ENCODE data around the gene PPY. TPM values are rescaled to one million over a fixed set of nuclear protein-coding genes. Genes with fewer than 3 reads are reported as not detected.

Gene PPY
- total RNA-seq, 8 experiments from 2014 or later = 0.54 to 3.5 (median 1.7) TPM; not detected in 5

GRCh38 chr17:43917348-43918025, 24.8 kb downstream of the PPY start:
- H3K27ac ChIP-seq = no peak overlapping the region

GRCh38 chr17:43917016-43917347, 25.3 kb downstream of the PPY start:
- ATAC-seq (replicated peaks in 6 of 8) = no peak
- H3K4me3 ChIP-seq = no peak overlapping the region
- H3K27ac ChIP-seq = no peak overlapping the region
- in situ Hi-C loops (cut with MboI; ENCODE audit: low pct_unique_long_range_greater_than_20kb in 2 of 9, low sequenced_read_pairs in 9 of 9, unreplicated experiment in 9 of 9) = no loop called here
- H3K4me1 ChIP-seq (replicated peaks in 1 of 2) = no peaks in the 10 kb centered on the region
- 40 to 100% (median 83%) methylated on average over 1 to 5 of the region's 8 CpGs; no CpG with 5 or more reads in 4 of the 10 experiments for WGBS, 10 experiments

More at GRCh38 chr17:43917348-43918025, 24.8 kb downstream of the PPY start:
- 0 to 80% (median 40%) methylated on average over 1 to 10 of the region's 43 CpGs; no CpG with 5 or more reads in 5 of the 10 experiments for WGBS, 10 experiments
- Histone ChIP-seq H3K4me1 (replicated peaks in 1 of 2) (no peaks in the 10 kb centered on the region), H3K4me3 (no peak overlapping the region)
- in situ Hi-C loops (cut with MboI; ENCODE audit: low pct_unique_long_range_greater_than_20kb in 2 of 9, low sequenced_read_pairs in 9 of 9, unreplicated experiment in 9 of 9) = no loop called here
- ATAC-seq (replicated peaks in 6 of 8) = peak in 2 of 8 experiments; percentile 57 to 65

- H3K4me3 ChIP-seq = no peak overlapping the region
- in situ Hi-C loops (cut with MboI; ENCODE audit: low pct_unique_long_range_greater_than_20kb in 2 of 9, low sequenced_read_pairs in 9 of 9, unreplicated experiment in 9 of 9) = no loop called here
- WGBS, 10 experiments = 17 to 100% (median 87%) methylated on average over 1 to 4 of the region's 4 CpGs; no CpG with 5 or more reads in 1 of the 10 experiments
- ATAC-seq (replicated peaks in 6 of 8) = no peak
- H3K27ac ChIP-seq = no peak overlapping the region
- no peaks in the 10 kb centered on the region for H3K4me1 ChIP-seq (replicated peaks in 1 of 2)
Measured at GRCh38 chr17:43916385-43916784, 25.9 kb downstream of the PPY start.

- peak in 2 of 8 experiments; percentile 59 to 97 for ATAC-seq (replicated peaks in 6 of 8)
- in situ Hi-C loops (cut with MboI; ENCODE audit: low pct_unique_long_range_greater_than_20kb in 2 of 9, low sequenced_read_pairs in 9 of 9, unreplicated experiment in 9 of 9) = no loop called here
- WGBS, 10 experiments = 0 to 100% (median 77%) methylated on average over 1 to 3 of the region's 3 CpGs; no CpG with 5 or more reads in 2 of the 10 experiments
- H3K4me1 ChIP-seq (replicated peaks in 1 of 2) = no peaks in the 10 kb centered on the region
- no peak overlapping the region for H3K4me3 ChIP-seq
- no peak overlapping the region for H3K27ac ChIP-seq
Measured at GRCh38 chr17:43915559-43915958, 26.7 kb downstream of the PPY start.

GRCh38 chr17:43914451-43914850, 27.8 kb downstream of the PPY start:
- no peak for ATAC-seq (replicated peaks in 6 of 8)
- no peak overlapping the region for H3K27ac ChIP-seq
- 0 to 90% (median 71%) methylated on average over 1 to 2 of the region's 2 CpGs; no CpG with 5 or more reads in 3 of the 10 experiments for WGBS, 10 experiments
- in situ Hi-C loops (cut with MboI; ENCODE audit: low pct_unique_long_range_greater_than_20kb in 2 of 9, low sequenced_read_pairs in 9 of 9, unreplicated experiment in 9 of 9) = no loop called here
- H3K4me3 ChIP-seq = no peak overlapping the region
- no peaks in the 10 kb centered on the region for H3K4me1 ChIP-seq (replicated peaks in 1 of 2)

- ATAC-seq (replicated peaks in 6 of 8) = peak in 2 of 8 experiments; percentile 10 to 11
- H3K4me3 ChIP-seq = no peak overlapping the region
- 40% methylated on average over 1 of the region's 6 CpGs; no CpG with 5 or more reads in 9 of the 10 experiments for WGBS, 10 experiments
- H3K4me1 ChIP-seq (replicated peaks in 1 of 2) = peaks cover 0 to 4% of the 10 kb centered on the region in 2 donors
- H3K27ac ChIP-seq = no peak overlapping the region
- in situ Hi-C loops (cut with MboI; ENCODE audit: low pct_unique_long_range_greater_than_20kb in 2 of 9, low sequenced_read_pairs in 9 of 9, unreplicated experiment in 9 of 9) = no loop called here
Measured at GRCh38 chr17:43913584-43913983, 28.7 kb downstream of the PPY start.

GRCh38 chr17:43912635-43913304, 29.5 kb downstream of the PPY start:
- Histone ChIP-seq H3K4me1 (replicated peaks in 1 of 2) (peaks cover 3 to 5% of the 10 kb centered on the region in 2 donors), H3K4me3 (no peak overlapping the region), H3K27ac (no peak overlapping the region)
- WGBS, 10 experiments = 0 to 83% (median 40%) methylated on average over 1 to 4 of the region's 4 CpGs
- in situ Hi-C loops (cut with MboI; ENCODE audit: low pct_unique_long_range_greater_than_20kb in 2 of 9, low sequenced_read_pairs in 9 of 9, unreplicated experiment in 9 of 9) = no loop called here
- no peak for ATAC-seq (replicated peaks in 6 of 8)

- Histone ChIP-seq H3K27ac (no peak overlapping the region), H3K4me3 (no peak overlapping the region), H3K4me1 (replicated peaks in 1 of 2) (peaks cover 3 to 5% of the 10 kb centered on the region in 2 donors)
- no peak for ATAC-seq (replicated peaks in 6 of 8)
- in situ Hi-C loops (cut with MboI; ENCODE audit: low pct_unique_long_range_greater_than_20kb in 2 of 9, low sequenced_read_pairs in 9 of 9, unreplicated experiment in 9 of 9) = no loop called here
- 38 to 100% (median 64%) methylated on average over 1 to 6 of the region's 8 CpGs; no CpG with 5 or more reads in 2 of the 10 experiments for WGBS, 10 experiments
Measured at GRCh38 chr17:43911904-43912303, 30.4 kb downstream of the PPY start.

- in situ Hi-C loops (cut with MboI; ENCODE audit: low pct_unique_long_range_greater_than_20kb in 2 of 9, low sequenced_read_pairs in 9 of 9, unreplicated experiment in 9 of 9) = no loop called here
- 30 to 100% (median 58%) methylated on average over 1 to 7 of the region's 7 CpGs; no CpG with 5 or more reads in 2 of the 10 experiments for WGBS, 10 experiments
- Histone ChIP-seq H3K4me1 (replicated peaks in 1 of 2) (peaks cover 13 to 14% of the 10 kb centered on the region in 2 donors), H3K4me3 (no peak overlapping the region), H3K27ac (no peak overlapping the region)
- ATAC-seq (replicated peaks in 6 of 8) = no peak
Measured at GRCh38 chr17:43909537-43910231, 32.6 kb downstream of the PPY start.

GRCh38 chr17:43907998-43908721, 34.1 kb downstream of the PPY start:
- Histone ChIP-seq H3K4me3 (peak overlapping the region; percentile 58 to 87 (median 80)), H3K4me1 (replicated peaks in 1 of 2) (peaks cover 13 to 14% of the 10 kb centered on the region in 2 donors), H3K27ac (peak overlapping the region in 1 of 2 donors; percentile 91)
- in situ Hi-C loops (cut with MboI; ENCODE audit: low pct_unique_long_range_greater_than_20kb in 2 of 9, low sequenced_read_pairs in 9 of 9, unreplicated experiment in 9 of 9) = no loop called here
- ATAC-seq (replicated peaks in 6 of 8) = peak; percentile 31 to 64 (median 37)
- WGBS, 10 experiments = 0 to 37% (median 8%) methylated on average over 2 to 19 of the region's 26 CpGs; no CpG with 5 or more reads in 3 of the 10 experiments

- peak; percentile 50 to 80 (median 66) for ATAC-seq (replicated peaks in 6 of 8)
Measured at GRCh38 chr17:43907425-43907981, 34.8 kb downstream of the PPY start, which contains the start of gene MPP2. Gene MPP2 (minus strand): TSS chr17:43907536. CDS start chr17:43904460, 3,076 bp downstream.

GRCh38 chr17:43906951-43907424, 35.3 kb downstream of the PPY start:
- H3K4me1 ChIP-seq (replicated peaks in 1 of 2) = peaks cover 14 to 21% of the 10 kb centered on the region in 2 donors
- in situ Hi-C loops (cut with MboI; ENCODE audit: low pct_unique_long_range_greater_than_20kb in 2 of 9, low sequenced_read_pairs in 9 of 9, unreplicated experiment in 9 of 9) = no loop called here
- H3K4me3 ChIP-seq = peak overlapping the region; percentile 58 to 87 (median 80)
- WGBS, 10 experiments = 0% methylated on average over 7 of the region's 29 CpGs; no CpG with 5 or more reads in 9 of the 10 experiments
- H3K27ac ChIP-seq = peak overlapping the region; percentile 81 to 91
- ATAC-seq (replicated peaks in 6 of 8) = peak in 6 of 8 experiments; percentile 10 to 45 (median 38)

More at GRCh38 chr17:43907425-43907981, 34.8 kb downstream of the PPY start, which contains the start of gene MPP2:
- in situ Hi-C loops (cut with MboI; ENCODE audit: low pct_unique_long_range_greater_than_20kb in 2 of 9, low sequenced_read_pairs in 9 of 9, unreplicated experiment in 9 of 9) = no loop called here
- H3K27ac ChIP-seq = peak within 1 kb of the TSS; percentile 81 to 91
- 0 to 4% (median 0%) methylated on average over 1 to 8 of the region's 36 CpGs; no CpG with 5 or more reads in 5 of the 10 experiments for WGBS, 10 experiments
- H3K4me3 ChIP-seq = peak within 1 kb of the TSS; percentile 58 to 87 (median 80)
- peaks cover 13 to 16% of the 10 kb centered on the region in 2 donors for H3K4me1 ChIP-seq (replicated peaks in 1 of 2)
